T-cell (primary cell): ENCODE measurements around the gene TRIP13. TPM values are rescaled to one million over a fixed set of nuclear protein-coding genes. Genes with fewer than 3 reads are reported as not detected.
"Not testable (repeated sequence)": the region's sequence is repeated elsewhere in the genome, so short reads cannot be mapped to it uniquely, and the experiment has no call there.

Experiments
- ATAC-seq, 4 experiments: fragments of 200-7000 bp in 3 of 4; fragments of 150-1000 bp in 1 of 4; cut with Tn5 transposase; replicated peaks in 1 of 4; 1 replicate in 3 of 4; 2 replicates in 1 of 4; pipeline ENCODE4 v1.10.0; 2021; ENCODE audit warnings: moderate library complexity in 3 of 4, mild to moderate bottlenecking in 2 of 4, moderate number of reproducible peaks in 1 of 4
- CTCF ChIA-PET, 2 donors: fragments of 300-600 bp; sonication (Branson Sonifier 250); formaldehyde crosslinking; loops; one replicate each; lab custom pipeline; 2022; ENCODE audit warnings: antibody characterized with exemption in 2 of 2; lab: Charles Lee
- POLR2A ChIA-PET, 2 donors: fragments of 300-600 bp; sonication (Branson Sonifier 250); formaldehyde crosslinking; loops; one replicate each; lab custom pipeline; 2022; ENCODE audit warnings: antibody characterized with exemption in 2 of 2; lab: Charles Lee
- DNase-seq, 35 experiments: peaks; one replicate each; pipeline versions ENCODE4 v3.0.0 to v3.0.0-alpha.2; 2013 to 2023
- H3K27ac ChIP-seq: one replicate; pipeline ENCODE4 v1.5.1; 2013; ENCODE audit warnings: low read length
- H3K27me3 ChIP-seq, 2 experiments: replicated peaks in 1 of 2; 1 replicate in 1 of 2; 2 replicates in 1 of 2; pipeline versions ENCODE4 v1.6.1 to v1.7.0; 2013; ENCODE audit warnings: low read length in 1 of 2, mixed read lengths in 1 of 2; ENCODE audit not compliant: control insufficient read depth in 2 of 2, insufficient read depth in 2 of 2; ENCODE audit errors: extremely low read depth in 1 of 2
- H3K36me3 ChIP-seq, 2 donors: 1 replicate in 1 of 2; 2 replicates in 1 of 2; pipeline versions ENCODE4 v1.6.1 to v1.7.0; 2013; ENCODE audit warnings: low read length in 1 of 2; ENCODE audit not compliant: control insufficient read depth in 2 of 2, insufficient read depth in 1 of 2; ENCODE audit errors: extremely low read depth in 1 of 2
- H3K4me1 ChIP-seq, 2 experiments: 1 replicate in 1 of 2; 2 replicates in 1 of 2; pipeline versions ENCODE4 v1.6.1 to v1.7.0; 2013; ENCODE audit warnings: low read length in 2 of 2, mixed read lengths in 1 of 2; ENCODE audit not compliant: insufficient read depth in 2 of 2, control insufficient read depth in 1 of 2; ENCODE audit errors: extremely low read depth in 1 of 2
- H3K4me3 ChIP-seq, 2 donors: 1 replicate in 1 of 2; 2 replicates in 1 of 2; pipeline versions ENCODE4 v1.5.1 to v1.7.0; 2013; ENCODE audit warnings: mild to moderate bottlenecking in 2 of 2, low read length in 1 of 2, moderate library complexity in 1 of 2; ENCODE audit not compliant: control insufficient read depth in 1 of 2; ENCODE audit errors: extremely low read depth in 1 of 2
- H3K9me3 ChIP-seq: 2 replicates; pipeline ENCODE4 v1.7.0; 2013
- H3K27ac Mint-ChIP-seq, 2 donors: one replicate each; pipeline ENCODE4 v1.8.0; 2020 to 2021; ENCODE audit warnings: mild to moderate bottlenecking in 2 of 2, mixed read lengths in 2 of 2
- H3K27me3 Mint-ChIP-seq, 2 donors: one replicate each; pipeline ENCODE4 v1.8.0; 2021 to 2022; ENCODE audit warnings: mixed read lengths in 2 of 2
- H3K36me3 Mint-ChIP-seq: one replicate; pipeline ENCODE4 v1.8.0; 2021; ENCODE audit warnings: mixed read lengths
- H3K4me1 Mint-ChIP-seq, 3 donors: one replicate each; pipeline ENCODE4 v1.8.0; 2020 to 2022; ENCODE audit warnings: mixed read lengths in 3 of 3, mild to moderate bottlenecking in 1 of 3
- H3K4me3 Mint-ChIP-seq, 3 donors: one replicate each; pipeline ENCODE4 v1.8.0; 2020 to 2022; ENCODE audit warnings: mild to moderate bottlenecking in 3 of 3, mixed read lengths in 3 of 3, moderate library complexity in 3 of 3
- H3K9me3 Mint-ChIP-seq, 3 donors: one replicate each; pipeline ENCODE4 v1.8.0; 2020 to 2022; ENCODE audit warnings: mixed read lengths in 3 of 3
- WGBS: methylation state at CpG from one replicate; pipeline ENCODE4 v1.1.5; 2013; ENCODE audit warnings: missing lambda C conversion rate; ENCODE audit not compliant: insufficient coverage; 5-methylcytosine and 5-hydroxymethylcytosine counted together
- total RNA-seq, 35 experiments: library from RNA in 6 of 35; stranded (reverse) in 6 of 35; fragments of 120-200 nt in 1 of 35; gene quantifications; one replicate each; pipeline versions ENCODE4 v1.2.1 to v1.2.4 and lab custom pipeline; 2013 to 2026

The TRIP13 gene
- total RNA-seq, 5 donors from 2014 or later (not counting 1 experiment from before 2014, with no cell fraction given), result 0.66 to 1.3 (median 0.95) TPM

DNA sequence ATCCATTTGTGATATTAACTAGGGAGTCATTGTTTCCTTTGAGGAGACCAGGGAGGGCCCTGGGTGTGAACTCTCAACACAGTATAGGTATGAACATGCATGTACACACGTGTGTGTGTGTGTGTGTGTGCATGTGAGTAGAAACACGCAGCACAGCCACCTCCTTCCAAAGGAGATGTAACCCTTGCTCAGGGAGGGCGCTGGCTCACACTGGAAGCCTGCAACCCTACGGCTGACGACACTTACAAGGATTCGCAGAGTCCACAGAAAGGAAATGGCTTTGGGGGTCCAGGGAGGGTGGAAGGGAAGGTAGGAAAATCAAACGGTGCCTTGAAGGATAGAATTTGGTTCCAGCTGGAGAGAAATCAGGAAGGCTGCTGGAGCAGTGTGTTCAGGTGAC lies 21.9 kb downstream of the TRIP13 start:
- no peak for ATAC-seq
- ChIA-PET POLR2A (no interaction called here), CTCF (no interaction called here)
- H3K4me1 Mint-ChIP-seq, result peaks cover 0 to 11% (median 10%) of the 10 kb centered on the region in 3 donors
- Histone ChIP-seq H3K4me3 (no peak overlapping the region), H3K27me3 (no peaks in the 10 kb centered on the region), H3K27ac (no peak overlapping the region), H3K36me3 (peaks cover 0 to 3% of the 10 kb centered on the region in 2 donors), H3K9me3 (no peaks in the 10 kb centered on the region), H3K4me1 (no peaks in the 10 kb centered on the region)
- no peaks in the 10 kb centered on the region for H3K27me3 Mint-ChIP-seq
- no peak overlapping the region for H3K27ac Mint-ChIP-seq
- DNase-seq, result no peak
- no peaks in the 10 kb centered on the region for H3K36me3 Mint-ChIP-seq
- H3K9me3 Mint-ChIP-seq, result no peaks in the 10 kb centered on the region
- 89% methylated on average over 5 of the region's 7 CpGs for WGBS
- H3K4me3 Mint-ChIP-seq, result no peak overlapping the region

DNA sequence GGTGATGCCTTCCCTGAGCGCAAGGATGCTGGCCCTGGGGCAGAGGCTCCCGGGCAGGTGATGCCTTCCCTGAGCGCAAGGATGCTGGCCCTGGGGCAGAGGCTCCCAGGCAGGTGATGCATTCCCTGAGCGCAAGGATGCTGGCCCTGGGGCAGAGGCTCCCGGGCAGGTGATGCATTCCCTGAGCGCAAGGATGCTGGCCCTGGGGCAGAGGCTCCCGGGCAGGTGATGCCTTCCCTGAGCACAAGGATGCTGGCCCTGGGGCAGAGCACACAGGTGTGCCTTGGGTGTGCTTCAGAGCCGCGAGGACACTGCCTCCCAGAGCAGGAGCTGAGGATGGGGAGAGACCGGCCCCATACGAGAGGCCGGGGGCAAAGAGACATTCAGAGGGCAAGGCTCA lies 22.7 kb downstream of the TRIP13 start:
- H3K9me3 Mint-ChIP-seq, H3K27me3 ChIP-seq, H3K4me3 Mint-ChIP-seq, CTCF ChIA-PET, ATAC-seq, H3K36me3 ChIP-seq, H3K27ac Mint-ChIP-seq, H3K4me3 ChIP-seq, H3K9me3 ChIP-seq, H3K27ac ChIP-seq, H3K4me1 ChIP-seq, H3K36me3 Mint-ChIP-seq, H3K27me3 Mint-ChIP-seq, POLR2A ChIA-PET, DNase-seq: not testable (repeated sequence)
- over 99% methylated on average over 12 of the region's 12 CpGs for WGBS
- peaks cover 0 to 11% (median 10%) of the 10 kb centered on the region in 3 donors for H3K4me1 Mint-ChIP-seq

DNA sequence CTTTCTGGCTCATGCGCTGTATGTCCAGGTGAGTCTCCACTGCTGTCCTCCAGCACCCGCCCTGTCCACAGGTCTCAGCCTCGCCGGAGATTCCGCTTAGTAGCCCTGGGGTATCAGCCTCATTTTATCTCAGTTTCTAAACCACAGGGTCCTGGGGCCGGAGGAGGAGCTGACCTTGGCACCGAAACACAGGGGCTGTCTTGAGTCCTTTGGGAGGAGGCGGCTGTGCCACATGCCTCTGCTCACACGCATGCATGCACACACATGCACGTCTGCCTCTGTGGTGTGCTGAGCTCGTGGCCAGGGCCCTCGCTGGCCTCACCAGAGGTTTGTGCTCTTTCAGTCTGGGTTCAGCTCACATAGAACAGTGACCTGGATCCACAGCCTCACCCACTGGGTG lies 23.3 kb downstream of the TRIP13 start:
- H3K9me3 Mint-ChIP-seq, result no peaks in the 10 kb centered on the region
- DNase-seq (no peak), ATAC-seq (no peak)
- H3K36me3 Mint-ChIP-seq, result no peaks in the 10 kb centered on the region
- no peaks in the 10 kb centered on the region for H3K4me1 ChIP-seq
- H3K4me3 ChIP-seq, result no peak overlapping the region
- peaks cover 0 to 3% of the 10 kb centered on the region in 2 donors for H3K36me3 ChIP-seq
- no peaks in the 10 kb centered on the region for H3K27me3 ChIP-seq
- H3K4me3 Mint-ChIP-seq, result no peak overlapping the region
- no peak overlapping the region for H3K27ac ChIP-seq
- peaks cover 0 to 11% (median 10%) of the 10 kb centered on the region in 3 donors for H3K4me1 Mint-ChIP-seq
- ChIA-PET CTCF (interaction anchor here in 1 of 2 donors (0.6 kb wide), 1 partner anchor 405 kb away, joined by 3 read pairs; no protein-coding TSS in a partner anchor), POLR2A (no interaction called here)
- no peaks in the 10 kb centered on the region for H3K27me3 Mint-ChIP-seq
- no peak overlapping the region for H3K27ac Mint-ChIP-seq
- 98% methylated on average over 10 of the region's 12 CpGs for WGBS
- no peaks in the 10 kb centered on the region for H3K9me3 ChIP-seq

DNA sequence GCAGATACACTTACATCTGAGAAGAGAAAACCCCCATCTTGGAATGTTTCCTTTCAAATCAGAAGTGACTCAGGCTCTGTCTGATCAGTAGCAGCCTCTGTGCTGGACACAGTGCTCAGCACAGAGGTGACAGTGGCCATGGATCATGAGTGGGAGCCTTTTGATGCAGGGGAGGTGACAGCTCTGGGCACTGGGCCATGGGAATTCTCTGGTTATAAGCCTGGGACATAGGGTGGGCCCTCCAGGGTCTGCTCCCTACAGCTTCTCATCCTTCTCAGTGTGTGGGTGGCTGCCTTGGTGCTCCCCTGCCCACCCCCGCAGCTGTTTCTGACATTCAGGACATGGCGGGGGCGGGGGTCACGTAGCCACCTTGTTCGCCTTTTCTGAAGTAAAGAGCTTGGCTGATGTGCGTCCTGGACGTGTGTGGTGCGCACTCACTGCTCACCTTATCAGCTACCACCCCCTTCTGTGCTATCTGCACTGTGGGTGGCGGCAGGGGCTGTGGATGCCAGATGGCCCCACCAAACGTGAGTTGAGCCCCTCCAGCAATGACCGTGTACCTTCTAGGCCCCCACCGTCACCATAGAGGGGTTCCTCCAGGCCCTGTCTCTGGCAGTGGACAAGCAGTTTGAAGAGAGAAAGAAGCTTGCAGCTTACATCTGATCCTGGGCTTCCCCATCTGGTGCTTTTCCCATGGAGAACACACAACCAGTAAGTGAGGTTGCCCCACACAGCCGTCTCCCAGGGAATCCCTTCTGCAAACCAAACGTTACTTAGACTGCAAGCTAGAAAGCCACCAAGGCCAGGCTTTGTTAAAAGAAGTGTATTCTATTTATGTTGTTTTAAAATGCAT lies 24.0 kb downstream of the TRIP13 start:
- ATAC-seq, result no peak
- POLR2A ChIA-PET, result no interaction called here
- Mint-ChIP-seq H3K4me1 (peaks cover 0 to 11% (median 10%) of the 10 kb centered on the region in 3 donors), H3K27me3 (no peaks in the 10 kb centered on the region), H3K4me3 (no peak overlapping the region), H3K27ac (no peak overlapping the region), H3K9me3 (no peaks in the 10 kb centered on the region), H3K36me3 (no peaks in the 10 kb centered on the region)
- H3K9me3 ChIP-seq, result no peaks in the 10 kb centered on the region
- no peak overlapping the region for H3K4me3 ChIP-seq
- H3K4me1 ChIP-seq, result no peaks in the 10 kb centered on the region
- WGBS, result 87% methylated on average over 7 of the region's 14 CpGs
- DNase-seq, result no peak
- peaks cover 0 to 3% of the 10 kb centered on the region in 2 donors for H3K36me3 ChIP-seq
- no peaks in the 10 kb centered on the region for H3K27me3 ChIP-seq
- H3K27ac ChIP-seq, result no peak overlapping the region
- CTCF ChIA-PET, result interaction anchor here in 1 of 2 donors (0.6 kb wide), 1 partner anchor 404 kb away, joined by 3 read pairs; no protein-coding TSS in a partner anchor

DNA sequence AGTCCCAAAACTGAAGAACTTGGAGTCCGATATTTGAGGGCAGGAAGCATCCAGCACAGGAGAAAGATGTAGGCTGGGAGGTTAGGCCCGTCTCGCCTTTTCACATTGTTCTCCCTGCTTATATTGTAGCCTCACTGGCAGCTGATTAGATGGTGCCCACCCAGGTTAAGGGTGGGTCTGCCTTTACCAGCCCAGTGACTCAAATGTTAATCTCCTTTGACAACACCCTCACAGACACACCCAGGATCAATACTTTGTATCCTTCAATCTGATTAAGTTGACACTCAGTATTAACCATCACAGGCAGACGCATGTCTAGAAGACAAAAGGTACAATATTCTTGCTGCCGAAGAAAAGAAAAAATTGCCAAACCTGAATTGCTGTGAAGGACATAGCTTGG lies 26.0 kb downstream of the TRIP13 start:
- ATAC-seq, H3K4me3 Mint-ChIP-seq, H3K4me3 ChIP-seq, DNase-seq, H3K27ac Mint-ChIP-seq, H3K36me3 Mint-ChIP-seq, H3K9me3 ChIP-seq, CTCF ChIA-PET, H3K9me3 Mint-ChIP-seq, H3K27me3 ChIP-seq, H3K4me1 Mint-ChIP-seq, H3K36me3 ChIP-seq, H3K27me3 Mint-ChIP-seq, H3K27ac ChIP-seq, H3K4me1 ChIP-seq: not testable (repeated sequence)
- WGBS, result 92% methylated on average over 2 of the region's 5 CpGs
- POLR2A ChIA-PET, result interaction anchor here in 1 of 2 donors (0.5 kb wide), 1 partner anchor 445 kb away, joined by 5 read pairs; no protein-coding TSS in a partner anchor

DNA sequence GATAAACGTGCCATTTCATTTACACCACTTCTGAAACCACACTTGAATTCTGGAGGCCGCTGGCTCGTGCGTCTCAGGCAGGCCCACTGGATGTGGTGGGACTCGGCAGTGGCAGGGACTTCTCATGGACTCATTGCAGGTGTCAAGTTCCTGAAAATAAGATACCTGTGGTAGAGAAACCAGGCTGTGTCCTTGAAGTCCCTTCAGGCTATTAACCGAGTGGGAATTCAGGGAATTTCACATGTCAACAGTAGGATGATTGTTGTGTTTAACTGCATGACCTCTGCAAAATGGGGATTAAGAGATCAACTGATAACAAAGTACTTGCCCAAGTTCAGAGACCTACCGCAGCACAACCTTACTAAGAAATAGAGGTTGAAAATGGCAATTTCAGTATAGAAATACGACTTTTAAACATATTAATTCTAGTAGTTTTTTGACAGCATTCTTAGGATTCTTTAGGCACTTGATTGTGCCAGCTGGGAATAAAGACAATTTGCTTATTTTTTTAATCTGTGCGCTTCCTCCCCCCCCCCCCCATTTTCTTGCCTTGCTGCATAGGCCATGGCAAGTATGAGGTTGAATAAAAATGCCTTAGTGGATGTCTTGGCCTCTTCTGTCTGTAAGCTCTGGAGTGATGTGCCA lies 26.8 kb downstream of the TRIP13 start:
- CTCF ChIA-PET, result no interaction called here

More for the DNA sequence above, 26.8 kb downstream of the TRIP13 start:
- Mint-ChIP-seq H3K9me3 (no peaks in the 10 kb centered on the region), H3K4me1 (no peaks in the 10 kb centered on the region), H3K36me3 (no peaks in the 10 kb centered on the region), H3K4me3 (no peak overlapping the region), H3K27ac (no peak overlapping the region), H3K27me3 (peaks cover 1 to 5% of the 10 kb centered on the region in 2 donors)
- H3K27ac ChIP-seq, result no peak overlapping the region
- H3K9me3 ChIP-seq, result no peaks in the 10 kb centered on the region
- no peak for DNase-seq
- no peak for ATAC-seq
- POLR2A ChIA-PET, result interaction anchor here in 1 of 2 donors (0.7 kb wide), 1 partner anchor 102 kb away, joined by 5 read pairs; no protein-coding TSS in a partner anchor
- WGBS, result 96% methylated on average over 5 of the region's 9 CpGs
- no peaks in the 10 kb centered on the region for H3K4me1 ChIP-seq
- H3K4me3 ChIP-seq, result no peak overlapping the region
- peaks cover 0 to 9% of the 10 kb centered on the region in 2 experiments for H3K27me3 ChIP-seq
- H3K36me3 ChIP-seq, result no peaks in the 10 kb centered on the region
